NT2/D1 (cell line): Measurements from ENCODE around the gene FER.

Source experiments
- DNase-seq: peaks from one replicate; pipeline ENCODE4 v3.0.0-alpha.2; 2011; ENCODE audit warnings: low read depth, low spot score
- H3K27me3 ChIP-seq: 2 replicates; pipeline ENCODE4 v1.6.0; 2011; ENCODE audit warnings: mild to moderate bottlenecking; ENCODE audit not compliant: insufficient read length, insufficient read depth
- H3K36me3 ChIP-seq: 2 replicates; pipeline ENCODE4 v1.6.1; 2011; ENCODE audit warnings: mild to moderate bottlenecking, low read length, mixed read lengths; ENCODE audit not compliant: insufficient read depth, insufficient read length
- H3K4me1 ChIP-seq: 2 replicates; pipeline ENCODE4 v1.5.1; 2011; ENCODE audit not compliant: insufficient read depth, insufficient read length
- H3K4me3 ChIP-seq: 2 replicates; pipeline ENCODE4 v1.5.1; 2011; ENCODE audit warnings: low read depth; ENCODE audit not compliant: insufficient read length
- H3K9ac ChIP-seq: 2 replicates; pipeline ENCODE4 v1.6.0; 2011; ENCODE audit warnings: low read depth; ENCODE audit not compliant: insufficient read length
- H3K9me3 ChIP-seq: 2 replicates; pipeline ENCODE4 v1.5.1; 2011; ENCODE audit warnings: mild to moderate bottlenecking, low read length; ENCODE audit not compliant: insufficient read depth
- SUZ12 ChIP-seq: IDR thresholded peaks from 2 replicates; pipeline ENCODE4 v1.6.1; 2011; ENCODE audit not compliant: insufficient read length, insufficient read depth; ENCODE audit errors: extremely low read depth
- YY1 ChIP-seq: IDR thresholded peaks from 2 replicates; pipeline ENCODE4 v1.6.1; 2011; ENCODE audit not compliant: insufficient read length, insufficient read depth
- ZNF274 ChIP-seq: IDR thresholded peaks from 2 replicates; pipeline ENCODE4 v1.6.1; 2011; ENCODE audit warnings: mild to moderate bottlenecking, low read depth, low read length

The FER gene

DNA sequence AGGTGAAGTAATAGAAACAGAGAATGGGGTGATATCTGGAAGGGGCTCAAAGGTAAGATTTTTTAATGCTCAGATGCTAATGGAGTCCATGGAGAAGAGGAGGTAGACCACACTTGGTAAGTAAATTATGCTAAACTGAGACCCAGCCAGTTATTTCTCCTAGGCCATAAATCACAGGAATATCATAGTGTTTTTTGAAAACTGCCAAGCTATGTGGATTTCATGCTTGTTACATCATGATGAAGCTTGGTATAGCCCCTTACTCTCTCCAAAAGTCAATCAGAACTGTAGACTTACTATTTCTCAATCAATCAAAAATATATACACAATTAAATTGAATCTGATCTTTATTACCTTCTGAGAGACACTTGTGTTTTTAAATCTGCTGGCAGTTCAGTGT is 409.2 kb downstream of the FER start:
- Histone ChIP-seq H3K9me3 (no peaks in the 10 kb centered on the region), H3K4me3 (no peak overlapping the region), H3K4me1 (no peaks in the 10 kb centered on the region), H3K9ac (no peak overlapping the region), H3K36me3 (no peaks in the 10 kb centered on the region), H3K27me3 (no peaks in the 10 kb centered on the region)
- no peak for DNase-seq
- no peak for TF ChIP-seq ZNF274
- no peak for TF ChIP-seq SUZ12
- no peak for TF ChIP-seq YY1

DNA sequence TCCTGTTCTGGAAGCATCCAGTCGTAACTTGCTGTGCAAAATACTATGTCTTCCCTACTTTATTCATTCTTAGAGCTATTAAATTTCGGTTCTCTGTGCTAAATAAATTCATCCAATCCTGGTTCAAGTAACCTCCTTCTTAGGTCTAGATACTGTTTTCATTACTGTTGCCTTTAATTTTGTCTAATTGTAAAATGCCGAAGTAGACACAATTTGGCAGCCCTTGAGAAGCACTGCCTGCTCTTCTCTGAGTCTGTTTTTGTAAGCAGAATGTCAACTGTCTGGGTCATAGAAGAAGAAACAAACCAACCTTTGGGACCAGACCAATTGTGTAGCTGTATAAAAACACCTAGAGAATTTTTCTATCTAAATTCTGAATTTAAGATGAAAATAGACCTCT is 412.8 kb downstream of the FER start:
- no peak for TF ChIP-seq SUZ12
- no peak for TF ChIP-seq YY1
- TF ChIP-seq ZNF274 = no peak
- Histone ChIP-seq H3K27me3 (no peaks in the 10 kb centered on the region), H3K4me1 (no peaks in the 10 kb centered on the region), H3K9me3 (no peaks in the 10 kb centered on the region), H3K36me3 (no peaks in the 10 kb centered on the region), H3K4me3 (no peak overlapping the region), H3K9ac (no peak overlapping the region)
- no peak for DNase-seq

GRCh38 chr5:109161914-109162683 is 414.4 kb downstream of the FER start:
- Histone ChIP-seq H3K27me3 (no peaks in the 10 kb centered on the region), H3K4me1 (no peaks in the 10 kb centered on the region), H3K9ac (no peak overlapping the region), H3K9me3 (no peaks in the 10 kb centered on the region), H3K36me3 (no peaks in the 10 kb centered on the region), H3K4me3 (no peak overlapping the region)
- TF ChIP-seq SUZ12 = no peak
- TF ChIP-seq ZNF274 = no peak
- TF ChIP-seq YY1 = no peak
- no peak for DNase-seq

DNA sequence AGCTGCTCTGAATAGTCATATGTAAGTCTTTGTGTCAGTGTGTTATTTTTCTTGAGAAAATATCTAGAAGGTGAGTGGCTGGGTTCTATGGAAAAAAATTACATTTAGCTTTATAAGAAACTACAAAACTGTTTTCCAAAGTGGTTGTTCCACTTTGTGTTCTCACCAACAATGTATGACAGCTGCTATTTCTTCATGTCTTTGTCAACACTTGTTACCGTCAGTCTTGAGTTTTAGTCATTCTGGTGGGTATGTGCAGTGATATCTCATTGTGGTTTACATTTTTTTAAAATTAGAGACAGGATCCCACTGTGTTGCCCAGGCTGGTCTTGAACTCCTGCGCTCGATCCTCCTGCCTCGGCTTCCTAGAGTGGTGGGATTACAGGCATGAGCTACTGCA is 415.6 kb downstream of the FER start:
- no peaks in the 10 kb centered on the region for H3K9me3 ChIP-seq
- TF ChIP-seq SUZ12 (no peak), YY1 (no peak), ZNF274 (no peak)
- H3K4me3 ChIP-seq = no peak overlapping the region
- H3K27me3 ChIP-seq = no peaks in the 10 kb centered on the region
- H3K9ac ChIP-seq = no peak overlapping the region
- no peak for DNase-seq
- H3K4me1 ChIP-seq = no peaks in the 10 kb centered on the region
- no peaks in the 10 kb centered on the region for H3K36me3 ChIP-seq

GRCh38 chr5:109164001-109164400 is 416.3 kb downstream of the FER start:
- DNase-seq = no peak
- no peak overlapping the region for H3K4me3 ChIP-seq
- TF ChIP-seq SUZ12 = no peak
- no peak for TF ChIP-seq YY1
- TF ChIP-seq ZNF274 = no peak
- no peaks in the 10 kb centered on the region for H3K9me3 ChIP-seq
- H3K4me1 ChIP-seq = no peaks in the 10 kb centered on the region
- no peaks in the 10 kb centered on the region for H3K36me3 ChIP-seq
- H3K27me3 ChIP-seq = no peaks in the 10 kb centered on the region
- no peak overlapping the region for H3K9ac ChIP-seq

DNA sequence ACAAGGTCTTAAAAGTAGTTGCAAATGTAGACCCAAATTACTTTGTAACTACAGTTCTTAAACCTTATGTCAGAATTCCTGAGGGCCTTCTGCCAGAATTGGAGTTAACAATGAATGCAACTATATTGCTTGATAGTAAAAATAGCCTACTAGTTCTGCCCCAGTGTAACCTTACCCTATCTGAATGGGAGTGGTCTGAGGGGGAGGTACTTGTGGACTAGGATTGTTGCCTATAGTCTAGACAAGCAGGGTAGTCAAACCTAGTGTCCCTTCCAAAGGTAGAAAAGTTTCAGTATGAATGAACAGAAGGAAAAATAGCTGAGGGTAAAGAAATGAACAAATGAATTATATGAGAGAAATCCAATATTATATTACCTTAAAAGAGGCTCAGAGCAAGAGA is 419.9 kb downstream of the FER start:
- no peaks in the 10 kb centered on the region for H3K9me3 ChIP-seq
- no peak for TF ChIP-seq YY1
- no peak for TF ChIP-seq SUZ12
- no peak for TF ChIP-seq ZNF274
- H3K36me3 ChIP-seq = no peaks in the 10 kb centered on the region
- no peak overlapping the region for H3K4me3 ChIP-seq
- no peak overlapping the region for H3K9ac ChIP-seq
- no peaks in the 10 kb centered on the region for H3K27me3 ChIP-seq
- no peaks in the 10 kb centered on the region for H3K4me1 ChIP-seq
- no peak for DNase-seq

DNA sequence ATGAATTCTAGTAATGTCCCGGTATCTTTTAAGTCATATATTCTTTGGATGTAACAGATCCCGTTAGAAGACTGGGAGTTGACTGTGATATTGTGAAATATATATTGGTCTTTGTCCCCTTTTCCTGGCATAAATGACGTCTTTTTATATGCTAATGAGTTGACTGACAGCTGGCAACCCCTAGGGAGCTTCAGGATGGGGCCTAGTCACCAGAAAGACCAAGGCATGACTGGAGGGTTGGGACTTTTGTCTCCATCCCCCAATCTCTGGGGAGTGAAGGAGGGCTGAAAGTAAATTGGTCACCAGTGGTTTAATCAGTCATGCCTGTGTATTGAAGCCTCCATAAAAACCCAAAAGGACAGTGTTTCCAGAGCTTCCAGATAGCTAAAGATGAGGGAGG is 420.5 kb downstream of the FER start:
- Histone ChIP-seq H3K4me1 (no peaks in the 10 kb centered on the region), H3K4me3 (no peak overlapping the region), H3K27me3 (no peaks in the 10 kb centered on the region), H3K9ac (no peak overlapping the region), H3K9me3 (no peaks in the 10 kb centered on the region), H3K36me3 (no peaks in the 10 kb centered on the region)
- TF ChIP-seq SUZ12 = no peak
- no peak for TF ChIP-seq ZNF274
- TF ChIP-seq YY1 = no peak
- DNase-seq = no peak
